GM06990 (cell line): ENCODE results near the gene NUDT2.
A peak's percentile ranks its signal among the peaks of the same experiment; 100 is the strongest.

Experiments
- DNase-seq: peaks from one replicate; pipeline ENCODE4 v3.0.0-alpha.2; 2011; ENCODE audit not compliant: insufficient read length; ENCODE audit errors: extremely low read depth
- H3K27me3 ChIP-seq: replicated peaks from 2 replicates; pipeline ENCODE4 v1.6.0; 2011; ENCODE audit warnings: low read length; ENCODE audit not compliant: control insufficient read depth, insufficient read depth
- H3K36me3 ChIP-seq: 2 replicates; pipeline ENCODE4 v1.5.1; 2011; ENCODE audit warnings: low read length; ENCODE audit not compliant: control insufficient read depth, insufficient read depth
- H3K4me3 ChIP-seq: replicated peaks from 2 replicates; pipeline ENCODE4 v1.5.1; 2011; ENCODE audit warnings: low read depth, mild to moderate bottlenecking, control low read depth, low read length
- CTCF ChIP-seq: IDR thresholded peaks from 2 replicates; pipeline ENCODE4 v1.5.1; 2011; ENCODE audit warnings: low read length, control low read depth, mild to moderate bottlenecking, inconsistent platforms; ENCODE audit not compliant: insufficient read depth, poor library complexity, severe bottlenecking

NUDT2 gene

GRCh38 chr9:34310215-34310614 is 19.2 kb upstream of the NUDT2 start:
- no peak for DNase-seq
- no peak overlapping the region for H3K4me3 ChIP-seq
- no peaks in the 10 kb centered on the region for H3K27me3 ChIP-seq
- H3K36me3 ChIP-seq: no peaks in the 10 kb centered on the region
- no peak for TF ChIP-seq CTCF

GRCh38 chr9:34311499-34312185 is 17.7 kb upstream of the NUDT2 start:
- H3K27me3 ChIP-seq: no peaks in the 10 kb centered on the region
- no peak for TF ChIP-seq CTCF
- no peak for DNase-seq
- no peaks in the 10 kb centered on the region for H3K36me3 ChIP-seq
- no peak overlapping the region for H3K4me3 ChIP-seq

GRCh38 chr9:34317436-34317835 is 11.9 kb upstream of the NUDT2 start:
- no peak for DNase-seq
- Histone ChIP-seq H3K27me3 (no peaks in the 10 kb centered on the region), H3K36me3 (no peaks in the 10 kb centered on the region; the same call in 1 of the 2 replicates), H3K4me3 (no peak overlapping the region)
- TF ChIP-seq CTCF: no peak

GRCh38 chr9:34318163-34318790 is 11.1 kb upstream of the NUDT2 start:
- Histone ChIP-seq H3K27me3 (no peaks in the 10 kb centered on the region), H3K4me3 (no peak overlapping the region), H3K36me3 (no peaks in the 10 kb centered on the region; the same call in 1 of the 2 replicates)
- TF ChIP-seq CTCF: no peak
- peak; percentile 5 for DNase-seq

GRCh38 chr9:34321451-34321850 is 7.9 kb upstream of the NUDT2 start:
- DNase-seq: no peak
- H3K27me3 ChIP-seq: no peaks in the 10 kb centered on the region
- H3K4me3 ChIP-seq: no peak overlapping the region

More at GRCh38 chr9:34321451-34321850, 7.9 kb upstream of the NUDT2 start:
- TF ChIP-seq CTCF: no peak
- no peaks in the 10 kb centered on the region; the same call in 1 of the 2 replicates for H3K36me3 ChIP-seq
